ENCODE measurements around the gene MAK. TPM values are rescaled to one million over a fixed set of nuclear protein-coding genes. Genes with fewer than 3 reads are reported as not detected.

MAK gene
- total RNA-seq, 1 experiment from 2014 or later: 0.20 TPM

DNA sequence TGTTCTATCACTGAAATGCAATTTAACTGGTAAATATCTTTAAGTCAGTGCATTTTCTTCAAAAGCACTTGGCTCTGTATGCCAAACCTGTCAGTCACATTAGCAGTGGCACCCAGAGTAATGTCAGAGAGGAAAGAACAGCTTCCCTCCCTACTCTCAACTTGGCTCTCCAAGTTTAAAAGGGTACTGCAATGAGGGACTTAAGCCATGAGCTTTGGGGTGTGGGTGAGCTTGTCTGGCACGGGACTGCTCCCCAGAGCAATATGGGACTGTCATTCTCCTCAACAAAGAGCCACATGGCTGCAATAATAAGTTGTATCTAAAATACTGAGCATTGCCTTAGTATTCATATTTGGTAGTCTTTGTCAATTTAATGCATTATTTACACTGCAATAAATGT, 39.5 kb upstream of the MAK start:
- no CpG with 5 or more reads among the region's 1 CpG for WGBS (ENCODE audit: extremely low coverage, insufficient read length, low lambda C conversion rate)
- no peak overlapping the region for H3K23ac ChIP-seq (ENCODE audit: insufficient read length, low read depth, low read length)
- H2BK120ac ChIP-seq (ENCODE audit: low read depth, low read length, poor library complexity, severe bottlenecking): no peak overlapping the region
- TF ChIP-seq, protein P1, sequence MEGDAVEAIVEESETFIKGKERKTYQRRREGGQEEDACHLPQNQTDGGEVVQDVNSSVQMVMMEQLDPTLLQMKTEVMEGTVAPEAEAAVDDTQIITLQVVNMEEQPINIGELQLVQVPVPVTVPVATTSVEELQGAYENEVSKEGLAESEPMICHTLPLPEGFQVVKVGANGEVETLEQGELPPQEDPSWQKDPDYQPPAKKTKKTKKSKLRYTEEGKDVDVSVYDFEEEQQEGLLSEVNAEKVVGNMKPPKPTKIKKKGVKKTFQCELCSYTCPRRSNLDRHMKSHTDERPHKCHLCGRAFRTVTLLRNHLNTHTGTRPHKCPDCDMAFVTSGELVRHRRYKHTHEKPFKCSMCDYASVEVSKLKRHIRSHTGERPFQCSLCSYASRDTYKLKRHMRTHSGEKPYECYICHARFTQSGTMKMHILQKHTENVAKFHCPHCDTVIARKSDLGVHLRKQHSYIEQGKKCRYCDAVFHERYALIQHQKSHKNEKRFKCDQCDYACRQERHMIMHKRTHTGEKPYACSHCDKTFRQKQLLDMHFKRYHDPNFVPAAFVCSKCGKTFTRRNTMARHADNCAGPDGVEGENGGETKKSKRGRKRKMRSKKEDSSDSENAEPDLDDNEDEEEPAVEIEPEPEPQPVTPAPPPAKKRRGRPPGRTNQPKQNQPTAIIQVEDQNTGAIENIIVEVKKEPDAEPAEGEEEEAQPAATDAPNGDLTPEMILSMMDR (conservative IDR thresholded peaks at IDR 0.05): no peak
- no peak overlapping the region for H3K4me2 ChIP-seq (ENCODE audit: insufficient read depth, insufficient read length, low read length)
- no peak overlapping the region for H3K9ac ChIP-seq (ENCODE audit: extremely low read depth, insufficient read length, low read length)
- no peak overlapping the region for H2AK5ac ChIP-seq (ENCODE audit: insufficient read length, low read length)
- no peak overlapping the region for H2BK5ac ChIP-seq (ENCODE audit: insufficient read length, low read length)
- no peak overlapping the region for H3T11ph ChIP-seq (ENCODE audit: low read length)
- H3K23me2 ChIP-seq (ENCODE audit: insufficient read length, low read depth, low read length, poor library complexity, severe bottlenecking): peaks cover 10% of the 10 kb centered on the region
- H3K79me1 ChIP-seq (ENCODE audit: insufficient read depth, low read depth, low read length, poor library complexity, severe bottlenecking): no peaks in the 10 kb centered on the region
- H3K27me3 ChIP-seq (ENCODE audit: insufficient read depth, low read length): peaks cover 8% of the 10 kb centered on the region; the same call in 1 of the 2 replicates
- H3K4ac ChIP-seq (ENCODE audit: low read depth, low read length): no peak overlapping the region
- no peak overlapping the region for H3K18ac ChIP-seq (ENCODE audit: insufficient read length, low read depth, low read length)
- Mint-ChIP-seq H3K27me3 (ENCODE audit: low read depth) (peaks cover 53% of the 10 kb centered on the region), H3K9me3 (no peaks in the 10 kb centered on the region), H3K36me3 (ENCODE audit: insufficient read depth in 1 of 3, low read depth in 3 of 3) (no peaks in the 10 kb centered on the region), H3K4me3 (no peak overlapping the region), H3K4me1 (peaks cover 14 to 22% of the 10 kb centered on the region in 2 experiments), H3K27ac (no peak overlapping the region)
- no peak overlapping the region for H2BK15ac ChIP-seq (ENCODE audit: low read depth, low read length)
- no peaks in the 10 kb centered on the region for H4K20me1 ChIP-seq (ENCODE audit: control insufficient read depth, insufficient read depth, insufficient read length)
- no peak overlapping the region for H2BK20ac ChIP-seq (ENCODE audit: low read depth, low read length, poor library complexity, severe bottlenecking)
- H4K91ac ChIP-seq (ENCODE audit: insufficient read length, low read depth, low read length): no peak overlapping the region
- H2BK12ac ChIP-seq (ENCODE audit: insufficient read length, low read depth, low read length): no peak overlapping the region
- H3K79me2 ChIP-seq (ENCODE audit: insufficient read depth, low read length): no peaks in the 10 kb centered on the region
- DNase-seq: no peak
- H3K9me3 ChIP-seq (ENCODE audit: control insufficient read depth, low read depth, low read length): no peaks in the 10 kb centered on the region
- no peak overlapping the region for H4K8ac ChIP-seq (replicated peaks; ENCODE audit: insufficient read length, low read depth, low read length)
- no peak overlapping the region for H3K56ac ChIP-seq (ENCODE audit: insufficient read length, low read depth, low read length)
- no peak overlapping the region for H3K27ac ChIP-seq (ENCODE audit: insufficient read length, low read depth, low read length)
- no peak overlapping the region for H4K5ac ChIP-seq (ENCODE audit: insufficient read length, low read depth, low read length)
- no peak overlapping the region for H3K14ac ChIP-seq (ENCODE audit: insufficient read depth, low read length)
- no peaks in the 10 kb centered on the region for H3K4me1 ChIP-seq (ENCODE audit: insufficient read depth, low read length)
- no peak overlapping the region for H2AFZ ChIP-seq (ENCODE audit: low read length)
